ENCODE results near the gene VIM.
"Not testable (repeated sequence)": the region's sequence is repeated elsewhere in the genome, so short reads cannot be mapped to it uniquely, and the experiment has no call there.

The VIM gene

GRCh38 chr10:17250736-17251135 lies 22.7 kb downstream of the VIM start:
- no peaks in the 10 kb centered on the region for H3K4me1 ChIP-seq (ENCODE audit: control insufficient read depth in 2 of 2, insufficient read depth in 2 of 2, low read length in 2 of 2)
- H3K9ac ChIP-seq (ENCODE audit: low read depth in 1 of 2, low read length in 2 of 2), result no peak overlapping the region

GRCh38 chr10:17254543-17255050 lies 26.6 kb downstream of the VIM start:
- H3K36me3 ChIP-seq (ENCODE audit: control insufficient read depth in 2 of 2, insufficient read depth in 2 of 2, low read length in 2 of 2); H3K9ac ChIP-seq (ENCODE audit: low read depth in 1 of 2, low read length in 2 of 2); H3K27ac ChIP-seq (ENCODE audit: low read depth in 2 of 2, low read length in 2 of 2); H3K27me3 ChIP-seq (ENCODE audit: control insufficient read depth in 2 of 2, insufficient read depth in 2 of 2, low read length in 2 of 2); H3K9me3 ChIP-seq (ENCODE audit: control insufficient read depth in 2 of 2, low read length in 2 of 2); H3K4me1 ChIP-seq (ENCODE audit: control insufficient read depth in 2 of 2, insufficient read depth in 2 of 2, low read length in 2 of 2); H3K4me3 ChIP-seq (ENCODE audit: low read length in 2 of 2): not testable (repeated sequence)

More at GRCh38 chr10:17250736-17251135, 22.7 kb downstream of the VIM start:
- no peaks in the 10 kb centered on the region for H3K9me3 ChIP-seq (ENCODE audit: control insufficient read depth in 2 of 2, low read length in 2 of 2)
- no peak overlapping the region for H3K27ac ChIP-seq (ENCODE audit: low read depth in 2 of 2, low read length in 2 of 2)
- H3K36me3 ChIP-seq (ENCODE audit: control insufficient read depth in 2 of 2, insufficient read depth in 2 of 2, low read length in 2 of 2), result no peaks in the 10 kb centered on the region
- H3K27me3 ChIP-seq (ENCODE audit: control insufficient read depth in 2 of 2, insufficient read depth in 2 of 2, low read length in 2 of 2), result peaks cover 2 to 8% of the 10 kb centered on the region in 2 donors
- no peak overlapping the region for H3K4me3 ChIP-seq (ENCODE audit: low read length in 2 of 2)

- H3K9me3 ChIP-seq (ENCODE audit: control insufficient read depth in 2 of 2, low read length in 2 of 2), result no peaks in the 10 kb centered on the region
- no peaks in the 10 kb centered on the region for H3K36me3 ChIP-seq (ENCODE audit: control insufficient read depth in 2 of 2, insufficient read depth in 2 of 2, low read length in 2 of 2)
- H3K4me1 ChIP-seq (ENCODE audit: control insufficient read depth in 2 of 2, insufficient read depth in 2 of 2, low read length in 2 of 2), result no peaks in the 10 kb centered on the region
- H3K9ac ChIP-seq (ENCODE audit: low read depth in 1 of 2, low read length in 2 of 2), result no peak overlapping the region
- H3K27ac ChIP-seq (ENCODE audit: low read depth in 2 of 2, low read length in 2 of 2), result no peak overlapping the region
- no peak overlapping the region for H3K4me3 ChIP-seq (ENCODE audit: low read length in 2 of 2)
- peaks cover 2% of the 10 kb centered on the region in 2 donors for H3K27me3 ChIP-seq (ENCODE audit: control insufficient read depth in 2 of 2, insufficient read depth in 2 of 2, low read length in 2 of 2)
Observed at GRCh38 chr10:17255512-17255911, 27.5 kb downstream of the VIM start.

- Histone ChIP-seq H3K27ac (ENCODE audit: low read depth in 2 of 2, low read length in 2 of 2) (no peak overlapping the region), H3K4me1 (ENCODE audit: control insufficient read depth in 2 of 2, insufficient read depth in 2 of 2, low read length in 2 of 2) (no peaks in the 10 kb centered on the region), H3K9ac (ENCODE audit: low read depth in 1 of 2, low read length in 2 of 2) (no peak overlapping the region), H3K4me3 (ENCODE audit: low read length in 2 of 2) (no peak overlapping the region), H3K9me3 (ENCODE audit: control insufficient read depth in 2 of 2, low read length in 2 of 2) (no peaks in the 10 kb centered on the region), H3K27me3 (ENCODE audit: control insufficient read depth in 2 of 2, insufficient read depth in 2 of 2, low read length in 2 of 2) (peaks cover 2% of the 10 kb centered on the region in 2 donors), H3K36me3 (ENCODE audit: control insufficient read depth in 2 of 2, insufficient read depth in 2 of 2, low read length in 2 of 2) (no peaks in the 10 kb centered on the region)
Observed at GRCh38 chr10:17256051-17256450, 28.0 kb downstream of the VIM start.

- no peaks in the 10 kb centered on the region for H3K36me3 ChIP-seq (ENCODE audit: control insufficient read depth in 2 of 2, insufficient read depth in 2 of 2, low read length in 2 of 2)
- H3K27me3 ChIP-seq (ENCODE audit: control insufficient read depth in 2 of 2, insufficient read depth in 2 of 2, low read length in 2 of 2), result peaks cover 2% of the 10 kb centered on the region in 2 donors
- H3K4me1 ChIP-seq (ENCODE audit: control insufficient read depth in 2 of 2, insufficient read depth in 2 of 2, low read length in 2 of 2), result no peaks in the 10 kb centered on the region
- H3K4me3 ChIP-seq (ENCODE audit: low read length in 2 of 2), result no peak overlapping the region
- no peak overlapping the region for H3K27ac ChIP-seq (ENCODE audit: low read depth in 2 of 2, low read length in 2 of 2)
- H3K9ac ChIP-seq (ENCODE audit: low read depth in 1 of 2, low read length in 2 of 2), result no peak overlapping the region
- H3K9me3 ChIP-seq (ENCODE audit: control insufficient read depth in 2 of 2, low read length in 2 of 2), result no peaks in the 10 kb centered on the region
Observed at GRCh38 chr10:17256627-17257026, 28.6 kb downstream of the VIM start.

- no peak overlapping the region for H3K4me3 ChIP-seq (ENCODE audit: low read length in 2 of 2)
- H3K36me3 ChIP-seq (ENCODE audit: control insufficient read depth in 2 of 2, insufficient read depth in 2 of 2, low read length in 2 of 2), result no peaks in the 10 kb centered on the region
- H3K27ac ChIP-seq (ENCODE audit: low read depth in 2 of 2, low read length in 2 of 2), result no peak overlapping the region
- no peak overlapping the region for H3K9ac ChIP-seq (ENCODE audit: low read depth in 1 of 2, low read length in 2 of 2)
- H3K4me1 ChIP-seq (ENCODE audit: control insufficient read depth in 2 of 2, insufficient read depth in 2 of 2, low read length in 2 of 2), result no peaks in the 10 kb centered on the region
- peaks cover 0 to 3% of the 10 kb centered on the region in 2 donors for H3K9me3 ChIP-seq (ENCODE audit: control insufficient read depth in 2 of 2, low read length in 2 of 2)
- H3K27me3 ChIP-seq (ENCODE audit: control insufficient read depth in 2 of 2, insufficient read depth in 2 of 2, low read length in 2 of 2), result peaks cover 0 to 2% of the 10 kb centered on the region in 2 donors
Observed at GRCh38 chr10:17257466-17258321, 29.7 kb downstream of the VIM start.

- Histone ChIP-seq H3K9me3 (ENCODE audit: control insufficient read depth in 2 of 2, low read length in 2 of 2) (peaks cover 5 to 8% of the 10 kb centered on the region in 2 donors), H3K36me3 (ENCODE audit: control insufficient read depth in 2 of 2, insufficient read depth in 2 of 2, low read length in 2 of 2) (no peaks in the 10 kb centered on the region), H3K4me3 (ENCODE audit: low read length in 2 of 2) (no peak overlapping the region), H3K9ac (ENCODE audit: low read depth in 1 of 2, low read length in 2 of 2) (no peak overlapping the region), H3K27me3 (ENCODE audit: control insufficient read depth in 2 of 2, insufficient read depth in 2 of 2, low read length in 2 of 2) (no peaks in the 10 kb centered on the region), H3K27ac (ENCODE audit: low read depth in 2 of 2, low read length in 2 of 2) (no peak overlapping the region), H3K4me1 (ENCODE audit: control insufficient read depth in 2 of 2, insufficient read depth in 2 of 2, low read length in 2 of 2) (no peaks in the 10 kb centered on the region)
Observed at GRCh38 chr10:17262502-17262901, 34.5 kb downstream of the VIM start.

- Histone ChIP-seq H3K9me3 (ENCODE audit: control insufficient read depth in 2 of 2, low read length in 2 of 2) (peaks cover 5 to 8% of the 10 kb centered on the region in 2 donors), H3K27me3 (ENCODE audit: control insufficient read depth in 2 of 2, insufficient read depth in 2 of 2, low read length in 2 of 2) (no peaks in the 10 kb centered on the region), H3K4me3 (ENCODE audit: low read length in 2 of 2) (no peak overlapping the region), H3K36me3 (ENCODE audit: control insufficient read depth in 2 of 2, insufficient read depth in 2 of 2, low read length in 2 of 2) (no peaks in the 10 kb centered on the region), H3K9ac (ENCODE audit: low read depth in 1 of 2, low read length in 2 of 2) (no peak overlapping the region), H3K27ac (ENCODE audit: low read depth in 2 of 2, low read length in 2 of 2) (no peak overlapping the region), H3K4me1 (ENCODE audit: control insufficient read depth in 2 of 2, insufficient read depth in 2 of 2, low read length in 2 of 2) (no peaks in the 10 kb centered on the region)
Observed at GRCh38 chr10:17263580-17263979, 35.5 kb downstream of the VIM start.

- Histone ChIP-seq H3K4me3 (ENCODE audit: low read length in 2 of 2) (no peak overlapping the region), H3K27me3 (ENCODE audit: control insufficient read depth in 2 of 2, insufficient read depth in 2 of 2, low read length in 2 of 2) (no peaks in the 10 kb centered on the region), H3K9ac (ENCODE audit: low read depth in 1 of 2, low read length in 2 of 2) (no peak overlapping the region), H3K9me3 (ENCODE audit: control insufficient read depth in 2 of 2, low read length in 2 of 2) (peaks cover 5 to 8% of the 10 kb centered on the region in 2 donors), H3K27ac (ENCODE audit: low read depth in 2 of 2, low read length in 2 of 2) (no peak overlapping the region), H3K36me3 (ENCODE audit: control insufficient read depth in 2 of 2, insufficient read depth in 2 of 2, low read length in 2 of 2) (no peaks in the 10 kb centered on the region), H3K4me1 (ENCODE audit: control insufficient read depth in 2 of 2, insufficient read depth in 2 of 2, low read length in 2 of 2) (no peaks in the 10 kb centered on the region)
Observed at GRCh38 chr10:17265468-17265867, 37.4 kb downstream of the VIM start.

GRCh38 chr10:17266549-17266948 lies 38.5 kb downstream of the VIM start:
- not testable (repeated sequence) for H3K9ac ChIP-seq (ENCODE audit: low read depth in 1 of 2, low read length in 2 of 2); H3K27me3 ChIP-seq (ENCODE audit: control insufficient read depth in 2 of 2, insufficient read depth in 2 of 2, low read length in 2 of 2); H3K27ac ChIP-seq (ENCODE audit: low read depth in 2 of 2, low read length in 2 of 2); H3K9me3 ChIP-seq (ENCODE audit: control insufficient read depth in 2 of 2, low read length in 2 of 2); H3K36me3 ChIP-seq (ENCODE audit: control insufficient read depth in 2 of 2, insufficient read depth in 2 of 2, low read length in 2 of 2); H3K4me1 ChIP-seq (ENCODE audit: control insufficient read depth in 2 of 2, insufficient read depth in 2 of 2, low read length in 2 of 2); H3K4me3 ChIP-seq (ENCODE audit: low read length in 2 of 2)
